GM10248 (cell line): ENCODE data around the gene NAV1.

Experiments used
- CTCF ChIA-PET: fragments of 300-600 bp; sonication (Branson Sonifier 250); formaldehyde crosslinking; extraction: SDS; loops from one replicate; lab custom pipeline; 2021; ENCODE audit warnings: antibody characterized with exemption; lab: Yijun Ruan, JAX
- POLR2A ChIA-PET: fragments of 350-650 bp; sonication (Branson Sonifier 250); formaldehyde crosslinking; extraction: SDS; loops from one replicate; lab custom pipeline; 2020; ENCODE audit warnings: antibody characterized with exemption; lab: Yijun Ruan, JAX
- DNase-seq: peaks from one replicate; pipeline ENCODE4 v3.0.0; 2012; ENCODE audit errors: extremely low spot score
- CTCF ChIP-seq: IDR thresholded peaks from 2 replicates; pipeline ENCODE4 v1.5.1; 2012; ENCODE audit warnings: mild to moderate bottlenecking, low read depth; ENCODE audit errors: extremely low read depth, missing control alignments, control extremely low read depth

Gene NAV1

GRCh38 chr1:201511941-201512539 is 26.9 kb upstream of the NAV1 start:
- no peak for TF ChIP-seq CTCF
- POLR2A ChIA-PET: interaction anchor here (0.7 to 1.7 kb wide), 2 partner anchors 30 to 35 kb away, joined by 6 to 16 read pairs; no protein-coding TSS in a partner anchor

GRCh38 chr1:201513498-201514243 is 25.3 kb upstream of the NAV1 start:
- no peak for TF ChIP-seq CTCF
- ChIA-PET CTCF (interaction anchor here (0.7 to 29.4 kb wide), 37 partner anchors 10 to 554 kb away, joined by 3 to 685 read pairs (median 6); partner anchors contain the start of gene PHLDA3), POLR2A (interaction anchor here (1.7 kb wide), 1 partner anchor 32 kb away, joined by 16 read pairs; no protein-coding TSS in a partner anchor)
- no peak for DNase-seq

More at GRCh38 chr1:201511941-201512539, 26.9 kb upstream of the NAV1 start:
- peak; percentile 65 for DNase-seq
- CTCF ChIA-PET: interaction anchor here (0.8 to 29.4 kb wide), 31 partner anchors 12 to 442 kb away, joined by 3 to 685 read pairs (median 7); partner anchors contain the start of gene PHLDA3

- DNase-seq: no peak
- POLR2A ChIA-PET: no interaction called here
- TF ChIP-seq CTCF: no peak
- CTCF ChIA-PET: interaction anchor here (1.3 to 29.4 kb wide), 10 partner anchors 9 to 190 kb away, joined by 3 to 685 read pairs (median 61); partner anchors contain the start of gene PHLDA3
These were observed 24.5 kb upstream of the NAV1 start for GRCh38 chr1:201514466-201514865.

- no peak for DNase-seq
- ChIA-PET CTCF (interaction anchor here (1.0 to 29.4 kb wide), 9 partner anchors 18 to 190 kb away, joined by 3 to 685 read pairs (median 11); no protein-coding TSS in a partner anchor), POLR2A (no interaction called here)
- TF ChIP-seq CTCF: no peak
These were observed 23.7 kb upstream of the NAV1 start for GRCh38 chr1:201515062-201515750.

- ChIA-PET POLR2A (no interaction called here), CTCF (interaction anchor here (1.0 to 29.4 kb wide), 8 partner anchors 17 to 189 kb away, joined by 3 to 685 read pairs (median 80); no protein-coding TSS in a partner anchor)
- no peak for TF ChIP-seq CTCF
- no peak for DNase-seq
These were observed 23.0 kb upstream of the NAV1 start for GRCh38 chr1:201515895-201516294.
